Activated naive CD8-positive, alpha-beta T cell (primary cell): ENCODE data around the gene ZNF445.
"Not testable (repeated sequence)": the region's sequence is repeated elsewhere in the genome, so short reads cannot be mapped to it uniquely, and the experiment has no call there.

Source experiments
- H3K27ac Mint-ChIP-seq: one replicate; pipeline ENCODE4 v1.8.0; 2021; ENCODE audit warnings: mixed read lengths
- H3K27me3 Mint-ChIP-seq: one replicate; pipeline ENCODE4 v1.8.0; 2021; ENCODE audit warnings: mixed read lengths
- H3K36me3 Mint-ChIP-seq: one replicate; pipeline ENCODE4 v1.8.0; 2021; ENCODE audit warnings: mixed read lengths
- H3K4me1 Mint-ChIP-seq: one replicate; pipeline ENCODE4 v1.8.0; 2021; ENCODE audit warnings: low read depth, mixed read lengths
- H3K4me3 Mint-ChIP-seq: one replicate; pipeline ENCODE4 v1.8.0; 2021; ENCODE audit warnings: mild to moderate bottlenecking, mixed read lengths
- H3K9me3 Mint-ChIP-seq: one replicate; pipeline ENCODE4 v1.8.0; 2021; ENCODE audit warnings: low read depth, mixed read lengths

ZNF445 gene

GRCh38 chr3:44430466-44430865 lies 47.0 kb downstream of the ZNF445 start:
- H3K4me1 Mint-ChIP-seq: no peaks in the 10 kb centered on the region
- H3K27me3 Mint-ChIP-seq: no peaks in the 10 kb centered on the region
- H3K36me3 Mint-ChIP-seq: no peaks in the 10 kb centered on the region
- no peak overlapping the region for H3K4me3 Mint-ChIP-seq
- H3K9me3 Mint-ChIP-seq: no peaks in the 10 kb centered on the region
- no peak overlapping the region for H3K27ac Mint-ChIP-seq

- H3K27me3 Mint-ChIP-seq: no peaks in the 10 kb centered on the region
- H3K9me3 Mint-ChIP-seq: no peaks in the 10 kb centered on the region
- no peak overlapping the region for H3K27ac Mint-ChIP-seq
- no peak overlapping the region for H3K4me3 Mint-ChIP-seq
- H3K36me3 Mint-ChIP-seq: no peaks in the 10 kb centered on the region
- no peaks in the 10 kb centered on the region for H3K4me1 Mint-ChIP-seq
These were observed 48.0 kb downstream of the ZNF445 start for GRCh38 chr3:44429459-44429858.

GRCh38 chr3:44428910-44429309 lies 48.6 kb downstream of the ZNF445 start:
- H3K4me1 Mint-ChIP-seq: no peaks in the 10 kb centered on the region
- H3K27ac Mint-ChIP-seq: no peak overlapping the region
- H3K4me3 Mint-ChIP-seq: no peak overlapping the region
- no peaks in the 10 kb centered on the region for H3K36me3 Mint-ChIP-seq
- no peaks in the 10 kb centered on the region for H3K27me3 Mint-ChIP-seq
- no peaks in the 10 kb centered on the region for H3K9me3 Mint-ChIP-seq

GRCh38 chr3:44427683-44428082 lies 49.8 kb downstream of the ZNF445 start:
- no peaks in the 10 kb centered on the region for H3K4me1 Mint-ChIP-seq
- H3K4me3 Mint-ChIP-seq: no peak overlapping the region
- no peak overlapping the region for H3K27ac Mint-ChIP-seq
- H3K36me3 Mint-ChIP-seq: no peaks in the 10 kb centered on the region
- no peaks in the 10 kb centered on the region for H3K9me3 Mint-ChIP-seq
- no peaks in the 10 kb centered on the region for H3K27me3 Mint-ChIP-seq

- Mint-ChIP-seq H3K36me3 (no peaks in the 10 kb centered on the region), H3K27me3 (no peaks in the 10 kb centered on the region), H3K4me3 (no peak overlapping the region), H3K9me3 (no peaks in the 10 kb centered on the region), H3K27ac (no peak overlapping the region), H3K4me1 (no peaks in the 10 kb centered on the region)
These were observed 52.7 kb downstream of the ZNF445 start for GRCh38 chr3:44424758-44425157.

GRCh38 chr3:44421280-44421679 lies 56.2 kb downstream of the ZNF445 start:
- Mint-ChIP-seq H3K36me3 (no peaks in the 10 kb centered on the region), H3K27me3 (no peaks in the 10 kb centered on the region), H3K4me1 (no peaks in the 10 kb centered on the region), H3K27ac (no peak overlapping the region), H3K9me3 (no peaks in the 10 kb centered on the region), H3K4me3 (no peak overlapping the region)

GRCh38 chr3:44420676-44421075 lies 56.8 kb downstream of the ZNF445 start:
- no peaks in the 10 kb centered on the region for H3K36me3 Mint-ChIP-seq
- no peak overlapping the region for H3K27ac Mint-ChIP-seq

GRCh38 chr3:44419923-44420650 lies 57.4 kb downstream of the ZNF445 start:
- no peak overlapping the region for H3K27ac Mint-ChIP-seq
- H3K27me3 Mint-ChIP-seq: no peaks in the 10 kb centered on the region
- no peaks in the 10 kb centered on the region for H3K36me3 Mint-ChIP-seq
- no peaks in the 10 kb centered on the region for H3K9me3 Mint-ChIP-seq
- no peaks in the 10 kb centered on the region for H3K4me1 Mint-ChIP-seq
- no peak overlapping the region for H3K4me3 Mint-ChIP-seq

More at GRCh38 chr3:44420676-44421075, 56.8 kb downstream of the ZNF445 start:
- H3K9me3 Mint-ChIP-seq: no peaks in the 10 kb centered on the region
- no peaks in the 10 kb centered on the region for H3K4me1 Mint-ChIP-seq
- no peak overlapping the region for H3K4me3 Mint-ChIP-seq
- no peaks in the 10 kb centered on the region for H3K27me3 Mint-ChIP-seq

GRCh38 chr3:44419116-44419922 lies 58.2 kb downstream of the ZNF445 start:
- no peak overlapping the region for H3K4me3 Mint-ChIP-seq
- H3K4me1 Mint-ChIP-seq: no peaks in the 10 kb centered on the region
- H3K27ac Mint-ChIP-seq: no peak overlapping the region
- no peaks in the 10 kb centered on the region for H3K36me3 Mint-ChIP-seq
- no peaks in the 10 kb centered on the region for H3K9me3 Mint-ChIP-seq
- no peaks in the 10 kb centered on the region for H3K27me3 Mint-ChIP-seq

- Mint-ChIP-seq H3K27ac (no peak overlapping the region), H3K36me3 (no peaks in the 10 kb centered on the region), H3K4me3 (no peak overlapping the region), H3K4me1 (no peaks in the 10 kb centered on the region), H3K9me3 (no peaks in the 10 kb centered on the region), H3K27me3 (no peaks in the 10 kb centered on the region)
These were observed 58.9 kb downstream of the ZNF445 start for GRCh38 chr3:44418549-44418948.

GRCh38 chr3:44418118-44418517 lies 59.4 kb downstream of the ZNF445 start:
- H3K27ac Mint-ChIP-seq, H3K9me3 Mint-ChIP-seq, H3K36me3 Mint-ChIP-seq, H3K27me3 Mint-ChIP-seq, H3K4me1 Mint-ChIP-seq, H3K4me3 Mint-ChIP-seq: not testable (repeated sequence)

- Mint-ChIP-seq H3K27me3 (no peaks in the 10 kb centered on the region), H3K27ac (no peak overlapping the region), H3K9me3 (no peaks in the 10 kb centered on the region), H3K4me1 (peaks cover 2% of the 10 kb centered on the region), H3K4me3 (no peak overlapping the region), H3K36me3 (no peaks in the 10 kb centered on the region)
These were observed 61.1 kb downstream of the ZNF445 start for GRCh38 chr3:44416031-44417030.

- Mint-ChIP-seq H3K36me3 (no peaks in the 10 kb centered on the region), H3K9me3 (no peaks in the 10 kb centered on the region), H3K27me3 (no peaks in the 10 kb centered on the region), H3K4me3 (no peak overlapping the region), H3K27ac (no peak overlapping the region), H3K4me1 (peaks cover 2% of the 10 kb centered on the region)
These were observed 62.0 kb downstream of the ZNF445 start for GRCh38 chr3:44415421-44415820.

- Mint-ChIP-seq H3K27me3 (no peaks in the 10 kb centered on the region), H3K27ac (no peak overlapping the region)
These were observed 62.9 kb downstream of the ZNF445 start for GRCh38 chr3:44414517-44415090.

More at GRCh38 chr3:44414517-44415090, 62.9 kb downstream of the ZNF445 start:
- Mint-ChIP-seq H3K4me1 (peaks cover 2% of the 10 kb centered on the region), H3K36me3 (no peaks in the 10 kb centered on the region), H3K9me3 (no peaks in the 10 kb centered on the region), H3K4me3 (no peak overlapping the region)
